NCI-H226 (cell line): ENCODE data around the gene GPR31.

Experiments
- DNase-seq: peaks from one replicate; pipeline ENCODE4 v3.0.0-alpha.2; 2015

The GPR31 gene

GRCh38 chr6:167137081-167137480 is 20.7 kb downstream of the GPR31 start:
- DNase-seq, result no peak

- no peak for DNase-seq
These were observed 21.4 kb downstream of the GPR31 start for GRCh38 chr6:167136376-167136775.

- no peak for DNase-seq
These were observed 23.1 kb downstream of the GPR31 start for GRCh38 chr6:167134448-167135328.

- no peak for DNase-seq
These were observed 26.8 kb downstream of the GPR31 start for GRCh38 chr6:167130712-167131684.

GRCh38 chr6:167130008-167130677 is 27.6 kb downstream of the GPR31 start:
- DNase-seq, result no peak

GRCh38 chr6:167129562-167129961 is 28.2 kb downstream of the GPR31 start:
- no peak for DNase-seq

GRCh38 chr6:167129159-167129558 is 28.6 kb downstream of the GPR31 start:
- no peak for DNase-seq

- no peak for DNase-seq
These were observed 29.8 kb downstream of the GPR31 start for GRCh38 chr6:167127785-167128531.

- no peak for DNase-seq
These were observed 31.9 kb downstream of the GPR31 start for GRCh38 chr6:167125855-167126349.

GRCh38 chr6:167125410-167125809 is 32.4 kb downstream of the GPR31 start:
- no peak for DNase-seq

- DNase-seq, result no peak
These were observed 33.0 kb downstream of the GPR31 start for GRCh38 chr6:167124753-167125152.

GRCh38 chr6:167122827-167123657 is 34.7 kb downstream of the GPR31 start, which contains the start of gene CCR6:
Gene CCR6 (plus strand): TSS chr6:167123096. CDS start chr6:167136135, 13,039 bp downstream.
- no peak for DNase-seq

- DNase-seq, result no peak
These were observed 35.5 kb downstream of the GPR31 start for GRCh38 chr6:167122041-167122826.

GRCh38 chr6:167121335-167121841 is 36.4 kb downstream of the GPR31 start:
- DNase-seq, result no peak

- no peak for DNase-seq
These were observed 37.2 kb downstream of the GPR31 start for GRCh38 chr6:167120583-167120903.

- DNase-seq, result no peak
These were observed 37.9 kb downstream of the GPR31 start for GRCh38 chr6:167119670-167120582.

- DNase-seq, result no peak
These were observed 38.9 kb downstream of the GPR31 start for GRCh38 chr6:167118839-167119238.

- no peak for DNase-seq
These were observed 39.8 kb downstream of the GPR31 start for GRCh38 chr6:167118006-167118405.

- DNase-seq, result no peak
These were observed 40.9 kb downstream of the GPR31 start for GRCh38 chr6:167116838-167117228.
